SH-SY5Y (cell line): ENCODE data around the gene KCNJ12.

Source experiments
- GATA2 ChIP-seq: IDR thresholded peaks from 2 replicates; pipeline ENCODE4 v1.6.1; 2011; ENCODE audit warnings: mild to moderate bottlenecking, low read depth, low read length
- GATA3 ChIP-seq: IDR thresholded peaks from 2 replicates; pipeline ENCODE4 v1.6.1; 2011; ENCODE audit warnings: low read depth, mild to moderate bottlenecking, low read length, moderate library complexity

- TF ChIP-seq GATA3 = no peak
- TF ChIP-seq GATA2 = no peak
These were observed 2.3 kb upstream of the KCNJ12 start for GRCh38 chr17:21373696-21374440.
